H9 (cell line): Measurements from ENCODE around the gene SMIM21. TPM values are rescaled to one million over a fixed set of nuclear protein-coding genes. Genes with fewer than 3 reads are reported as not detected.

Source experiments
- DNase-seq: peaks from one replicate; pipeline ENCODE4 v3.0.0-alpha.2; 2017
- H2AFZ ChIP-seq: one replicate; pipeline ENCODE4 v1.6.1; 2013; ENCODE audit warnings: mild to moderate bottlenecking, low read length, control low read depth, moderate library complexity
- H2AK5ac ChIP-seq: 2 replicates; pipeline ENCODE4 v1.6.1; 2013; ENCODE audit warnings: low read length, control low read depth, mixed read lengths; ENCODE audit not compliant: insufficient read length
- H2BK120ac ChIP-seq: one replicate; pipeline ENCODE4 v1.6.1; 2013; ENCODE audit warnings: low read depth, mild to moderate bottlenecking, low read length, control low read depth, inconsistent platforms; ENCODE audit not compliant: poor library complexity, severe bottlenecking
- H2BK12ac ChIP-seq: 2 replicates; pipeline ENCODE4 v1.6.1; 2013; ENCODE audit warnings: low read length, control low read depth, mixed read lengths, low read depth; ENCODE audit not compliant: insufficient read length
- H2BK15ac ChIP-seq: 2 replicates; pipeline ENCODE4 v1.6.1; 2013; ENCODE audit warnings: low read depth, low read length, control low read depth
- H2BK20ac ChIP-seq: one replicate; pipeline ENCODE4 v1.6.1; 2013; ENCODE audit warnings: low read depth, mild to moderate bottlenecking, low read length, control low read depth, inconsistent platforms; ENCODE audit not compliant: poor library complexity, severe bottlenecking
- H2BK5ac ChIP-seq: 2 replicates; pipeline ENCODE4 v1.6.1; 2013; ENCODE audit warnings: low read length, control low read depth, mixed read lengths; ENCODE audit not compliant: insufficient read length
- H3K14ac ChIP-seq: 2 replicates; pipeline ENCODE4 v1.6.1; 2013; ENCODE audit warnings: low read length, control low read depth; ENCODE audit not compliant: insufficient read depth
- H3K18ac ChIP-seq: 2 replicates; pipeline ENCODE4 v1.6.1; 2013; ENCODE audit warnings: low read depth, mild to moderate bottlenecking, mixed read lengths, low read length, control low read depth; ENCODE audit not compliant: insufficient read length
- H3K23ac ChIP-seq: 2 replicates; pipeline ENCODE4 v1.6.1; 2013; ENCODE audit warnings: low read length, control low read depth, mixed read lengths, low read depth; ENCODE audit not compliant: insufficient read length
- H3K23me2 ChIP-seq: 2 replicates; pipeline ENCODE4 v1.6.1; 2013; ENCODE audit warnings: low read depth, mild to moderate bottlenecking, mixed read lengths, low read length, control low read depth; ENCODE audit not compliant: insufficient read length, poor library complexity, severe bottlenecking
- H3K27ac ChIP-seq: 2 replicates; pipeline ENCODE4 v1.5.1; 2013; ENCODE audit warnings: low read length, control low read depth, mixed read lengths, low read depth; ENCODE audit not compliant: insufficient read length
- H3K27me3 ChIP-seq: 2 replicates; pipeline ENCODE4 v1.6.1; 2013; ENCODE audit warnings: low read length, control low read depth, inconsistent platforms; ENCODE audit not compliant: insufficient read depth
- H3K4ac ChIP-seq: 2 replicates; pipeline ENCODE4 v1.6.1; 2013; ENCODE audit warnings: low read depth, mild to moderate bottlenecking, control low read depth, inconsistent platforms, low read length, moderate library complexity
- H3K4me1 ChIP-seq: 2 replicates; pipeline ENCODE4 v1.6.1; 2013; ENCODE audit warnings: low read length, control low read depth, inconsistent platforms; ENCODE audit not compliant: insufficient read depth
- H3K4me2 ChIP-seq: 2 replicates; pipeline ENCODE4 v1.6.1; 2013; ENCODE audit warnings: low read length, control low read depth, mixed read lengths; ENCODE audit not compliant: insufficient read length, insufficient read depth
- H3K56ac ChIP-seq: 2 replicates; pipeline ENCODE4 v1.6.1; 2013; ENCODE audit warnings: low read depth, mild to moderate bottlenecking, mixed read lengths, low read length, control low read depth; ENCODE audit not compliant: insufficient read length
- H3K79me1 ChIP-seq: 2 replicates; pipeline ENCODE4 v1.6.1; 2013; ENCODE audit warnings: low read depth, mild to moderate bottlenecking, moderate library complexity, low read length, control low read depth, inconsistent platforms; ENCODE audit not compliant: insufficient read depth, poor library complexity, severe bottlenecking
- H3K79me2 ChIP-seq: 2 replicates; pipeline ENCODE4 v1.6.1; 2013; ENCODE audit warnings: low read length, control low read depth, inconsistent platforms; ENCODE audit not compliant: insufficient read depth
- H3K9ac ChIP-seq: 2 replicates; pipeline ENCODE4 v1.6.1; 2013; ENCODE audit warnings: low read length, control low read depth, mixed read lengths; ENCODE audit not compliant: insufficient read length; ENCODE audit errors: extremely low read depth
- H3K9me3 ChIP-seq: one replicate; pipeline ENCODE4 v1.6.1; 2013; ENCODE audit warnings: low read depth, low read length, inconsistent platforms; ENCODE audit not compliant: control insufficient read depth
- H3T11ph ChIP-seq: one replicate; pipeline ENCODE4 v1.6.1; 2013; ENCODE audit warnings: mild to moderate bottlenecking, low read length, control low read depth, inconsistent platforms
- H4K20me1 ChIP-seq: one replicate; pipeline ENCODE4 v1.6.1; 2013; ENCODE audit not compliant: control insufficient read depth, insufficient read length, insufficient read depth
- H4K5ac ChIP-seq: 2 replicates; pipeline ENCODE4 v1.6.1; 2013; ENCODE audit warnings: low read depth, mild to moderate bottlenecking, mixed read lengths, low read length, control low read depth; ENCODE audit not compliant: insufficient read length
- H4K8ac ChIP-seq: replicated peaks from 2 replicates; pipeline ENCODE4 v1.6.1; 2013; ENCODE audit warnings: low read length, control low read depth, mixed read lengths, low read depth; ENCODE audit not compliant: insufficient read length
- H4K91ac ChIP-seq: 2 replicates; pipeline ENCODE4 v1.6.1; 2013; ENCODE audit warnings: low read depth, mild to moderate bottlenecking, moderate library complexity, mixed read lengths, low read length, control low read depth; ENCODE audit not compliant: insufficient read length
- H3K27ac Mint-ChIP-seq, 3 experiments: 2 replicates in 2 of 3; 3 replicates in 1 of 3; pipeline ENCODE4 v1.8.0; 2020 to 2021; ENCODE audit warnings: mixed read lengths in 3 of 3, mild to moderate bottlenecking in 1 of 3, moderate library complexity in 1 of 3
- H3K27me3 Mint-ChIP-seq: 2 replicates; pipeline ENCODE4 v1.8.0; 2021; ENCODE audit warnings: low read depth, mild to moderate bottlenecking, moderate library complexity, mixed read lengths
- H3K36me3 Mint-ChIP-seq, 3 experiments: 2 replicates in 2 of 3; 3 replicates in 1 of 3; pipeline ENCODE4 v1.8.0; 2020 to 2021; ENCODE audit warnings: low read depth in 3 of 3, mixed read lengths in 3 of 3; ENCODE audit not compliant: insufficient read depth in 1 of 3
- H3K4me1 Mint-ChIP-seq, 2 experiments: 2 replicates each; pipeline ENCODE4 v1.8.0; 2020; ENCODE audit warnings: mixed read lengths in 2 of 2
- H3K4me3 Mint-ChIP-seq, 2 experiments: 2 replicates in 1 of 2; 3 replicates in 1 of 2; pipeline ENCODE4 v1.8.0; 2020 to 2021; ENCODE audit warnings: mild to moderate bottlenecking in 2 of 2, mixed read lengths in 2 of 2, moderate library complexity in 1 of 2
- H3K9me3 Mint-ChIP-seq, 2 experiments: 2 replicates in 1 of 2; 3 replicates in 1 of 2; pipeline ENCODE4 v1.8.0; 2020; ENCODE audit warnings: mild to moderate bottlenecking in 2 of 2, mixed read lengths in 2 of 2, moderate library complexity in 1 of 2
- CTCF ChIP-seq: fragments of 200-600 bp; sonication (generic); conservative IDR thresholded peaks from 3 replicates; pipeline ENCODE4 v1.8.0; 2021; ENCODE audit warnings: antibody characterized with exemption, mild to moderate bottlenecking
- WGBS: extraction: QIAGEN DNeasy Blood & Tissue Kit; methylation state at CpG from one replicate; pipeline ENCODE4 v1.1.7; 2013; ENCODE audit warnings: missing lambda C conversion rate, low lambda C conversion rate, mixed read lengths; ENCODE audit not compliant: insufficient read length; ENCODE audit errors: extremely low coverage; 5-methylcytosine and 5-hydroxymethylcytosine counted together
- total RNA-seq: library from RNA; stranded (reverse); gene quantifications from 2 replicates; pipeline ENCODE4 v1.2.1, GENCODE V29; 2021

SMIM21 gene
- total RNA-seq, 1 experiment from 2014 or later, result not detected

GRCh38 chr18:75365837-75366236 is 61.7 kb downstream of the SMIM21 start:
- H2BK120ac ChIP-seq, result no peak overlapping the region
- no peaks in the 10 kb centered on the region for H3K79me2 ChIP-seq
- H2AK5ac ChIP-seq, result no peak overlapping the region
- peaks cover 7% of the 10 kb centered on the region for H3K27me3 Mint-ChIP-seq
- H3T11ph ChIP-seq, result no peak overlapping the region
- H3K9me3 Mint-ChIP-seq, result peaks cover 3 to 4% of the 10 kb centered on the region in 2 experiments; a peak in 3 of 5 replicates
- H2BK5ac ChIP-seq, result no peak overlapping the region
- TF ChIP-seq CTCF, result peak; percentile 20; the same call in 1 of the 3 replicates
- no peak overlapping the region for H4K91ac ChIP-seq
- H4K8ac ChIP-seq, result no peak overlapping the region
- no peak overlapping the region for H3K18ac ChIP-seq
- no peak overlapping the region for H3K27ac ChIP-seq
- no peak overlapping the region for H3K27ac Mint-ChIP-seq
- H3K4me1 ChIP-seq, result no peaks in the 10 kb centered on the region
- no peak overlapping the region for H3K23ac ChIP-seq
- no peak overlapping the region for H2BK15ac ChIP-seq
- no peak overlapping the region for H2AFZ ChIP-seq
- H3K79me1 ChIP-seq, result no peaks in the 10 kb centered on the region
- no peak overlapping the region for H4K5ac ChIP-seq
- H3K4me3 Mint-ChIP-seq, result no peak overlapping the region
- no peaks in the 10 kb centered on the region for H3K27me3 ChIP-seq
- H3K4me2 ChIP-seq, result no peak overlapping the region
- no peak overlapping the region for H2BK12ac ChIP-seq
- no peak for DNase-seq
- no peak overlapping the region for H3K4ac ChIP-seq
- no CpG with 5 or more reads among the region's 1 CpG for WGBS
- no peak overlapping the region for H3K9ac ChIP-seq
- no peak overlapping the region for H3K56ac ChIP-seq
- peaks cover 0 to 4% (median 0%) of the 10 kb centered on the region in 3 experiments; a peak in 2 of 7 replicates for H3K36me3 Mint-ChIP-seq
- peaks cover 4 to 5% of the 10 kb centered on the region in 2 experiments for H3K4me1 Mint-ChIP-seq
- H2BK20ac ChIP-seq, result no peak overlapping the region
- no peaks in the 10 kb centered on the region for H3K9me3 ChIP-seq
- H4K20me1 ChIP-seq, result no peaks in the 10 kb centered on the region
- H3K14ac ChIP-seq, result no peak overlapping the region
- no peaks in the 10 kb centered on the region for H3K23me2 ChIP-seq
